GM12878 (cell line): Measurements from ENCODE around the gene ADPRHL1. TPM values are rescaled to one million over a fixed set of nuclear protein-coding genes. Genes with fewer than 3 reads are reported as not detected.

ENCODE experiments used
- ATAC-seq: fragments of 200-7000 bp; cut with Tn5 transposase; 3 replicates; pipeline ENCODE4 v1.9.1; 2020; ENCODE audit warnings: mild to moderate bottlenecking, moderate library complexity
- BruUV-seq: library from RNA; stranded (reverse); fragments of 400-500 nt; replicated peaks from 2 replicates; lab custom pipeline; 2021; lab: Mats Ljungman, UMichigan
- CTCF ChIA-PET: fragments of 300-600 bp; sonication (Branson Sonifier 250); formaldehyde crosslinking; extraction: SDS; loops from one replicate; lab custom pipeline; 2021; ENCODE audit warnings: inconsistent platforms; lab: Yijun Ruan, JAX
- POLR2A ChIA-PET: fragments of 350-600 bp; formaldehyde crosslinking; extraction: SDS; loops from one replicate; lab custom pipeline; 2021; ENCODE audit warnings: inconsistent platforms; lab: Charles Lee
- RAD21 ChIA-PET: fragments of 300-600 bp; sonication (Branson Sonifier 250); formaldehyde crosslinking; loops from one replicate; lab custom pipeline; 2023; ENCODE audit warnings: antibody characterized with exemption; ENCODE audit not compliant: unreplicated experiment; lab: Charles Lee
- SMC1A ChIA-PET: fragments of 300-600 bp; sonication (Branson Sonifier 250); formaldehyde crosslinking; loops from one replicate; lab custom pipeline; 2023; ENCODE audit not compliant: unreplicated experiment, uncharacterized antibody; lab: Charles Lee
- DNase-seq: peaks from one replicate; pipeline ENCODE4 v3.0.0-alpha.2; 2011; ENCODE audit warnings: low read depth, low spot score
- FAIRE-seq: peaks from 3 replicates; lab custom pipeline; 2011; peaks lifted over from hg19 to GRCh38; lab: Jason Lieb, UNC
- H2AFZ ChIP-seq: 2 replicates; pipeline ENCODE4 v1.6.0; 2011; ENCODE audit warnings: low read depth, low read length, control low read depth; ENCODE audit not compliant: control insufficient read depth
- H3K27ac ChIP-seq: 2 replicates; pipeline ENCODE4 v1.5.1; 2011; ENCODE audit warnings: control low read depth; ENCODE audit not compliant: control insufficient read depth, insufficient read depth
- H3K27me3 ChIP-seq, 2 experiments: replicated peaks in 1 of 2; 2 replicates each; pipeline versions ENCODE4 v1.6.0 to v1.6.1; 2011; ENCODE audit warnings: low read length in 1 of 2; ENCODE audit not compliant: control insufficient read depth in 2 of 2, insufficient read depth in 2 of 2
- H3K36me3 ChIP-seq, 2 experiments: 2 replicates each; pipeline ENCODE4 v1.5.1; 2011; ENCODE audit warnings: low read length in 1 of 2; ENCODE audit not compliant: control insufficient read depth in 2 of 2, insufficient read depth in 2 of 2
- H3K4me1 ChIP-seq: 2 replicates; pipeline ENCODE4 v1.6.1; 2011; ENCODE audit warnings: mild to moderate bottlenecking, low read length, moderate library complexity, mixed read lengths; ENCODE audit not compliant: control insufficient read depth, insufficient read depth
- H3K4me2 ChIP-seq: 2 replicates; pipeline ENCODE4 v1.6.0; 2011; ENCODE audit warnings: control low read depth; ENCODE audit not compliant: control insufficient read depth, insufficient read depth
- H3K4me3 ChIP-seq: fragments of 200-600 bp; sonication (generic); 2 replicates; pipeline ENCODE4 v1.5.1; 2016
- H3K79me2 ChIP-seq: 2 replicates; pipeline ENCODE4 v1.6.0; 2011; ENCODE audit warnings: low read length; ENCODE audit not compliant: control insufficient read depth, insufficient read depth
- H3K9ac ChIP-seq: 2 replicates; pipeline ENCODE4 v1.8.0; 2011; ENCODE audit warnings: low read length, control low read depth, mixed read lengths; ENCODE audit not compliant: control insufficient read depth, insufficient read depth
- H3K9me3 ChIP-seq: replicated peaks from 3 replicates; pipeline ENCODE4 v1.5.1; 2011; ENCODE audit warnings: mild to moderate bottlenecking, low read length; ENCODE audit not compliant: control insufficient read depth, insufficient read depth
- H4K20me1 ChIP-seq: 2 replicates; pipeline ENCODE4 v1.6.0; 2011; ENCODE audit not compliant: control insufficient read depth, insufficient read depth
- CBX3 ChIP-seq: fragments of 200-600 bp; sonication (generic); IDR thresholded peaks from 2 replicates; pipeline ENCODE4 v1.6.1; 2016; ENCODE audit warnings: low read depth, borderline replicate concordance
- CEBPB ChIP-seq, 2 experiments: fragments of 150-350 bp in 1 of 2; IDR thresholded peaks; 2 replicates each; pipeline ENCODE4 v1.6.1; 2012 to 2014; ENCODE audit warnings: low read depth in 2 of 2, low read length in 2 of 2, borderline replicate concordance in 1 of 2, inconsistent platforms in 1 of 2
- EED ChIP-seq: sonication (generic); IDR thresholded peaks from 2 replicates; pipeline ENCODE4 v1.6.1; 2016; ENCODE audit warnings: antibody characterized with exemption, low read depth
- NFXL1 ChIP-seq: fragments of 450-650 bp; IDR thresholded peaks from 2 replicates; pipeline ENCODE4 v1.6.1; 2017; ENCODE audit warnings: antibody characterized with exemption, mild to moderate bottlenecking, borderline replicate concordance
- TARDBP ChIP-seq: IDR thresholded peaks from 2 replicates; pipeline ENCODE4 v1.6.1; 2016; ENCODE audit warnings: borderline replicate concordance
- WRNIP1 ChIP-seq: IDR thresholded peaks from 2 replicates; pipeline ENCODE4 v1.6.1; 2011; ENCODE audit warnings: low read depth, low read length, improper control_type of control experiment, borderline replicate concordance
- ZNF217 ChIP-seq: fragments of 450-650 bp; IDR thresholded peaks from 2 replicates; pipeline ENCODE4 v1.6.1; 2017; ENCODE audit warnings: antibody characterized with exemption, mild to moderate bottlenecking
- WGBS: methylation state at CpG from one replicate; pipeline ENCODE4 v1.1.6; 2016; ENCODE audit warnings: low lambda C conversion rate; ENCODE audit not compliant: insufficient replicate concordance, insufficient coverage; ENCODE audit errors: missing lambda C conversion rate; 5-methylcytosine and 5-hydroxymethylcytosine counted together
- in situ Hi-C: fragments of 300-500 bp; cut with MboI; formaldehyde crosslinking; loops from 9 replicates; pipeline ENCODE4 v1.14.3; 2018; ENCODE audit warnings: mixed read lengths
- intact Hi-C: fragments of 100-400 bp; cut with micrococcal nuclease; formaldehyde crosslinking; loops from one replicate; pipeline ENCODE4 v1.14.2; 2022; ENCODE audit not compliant: unreplicated experiment
- polyA plus RNA-seq, 11 experiments: library from polyadenylated mRNA; depleted of rRNA in 4 of 11; unstranded in 6 of 11; stranded (reverse) in 5 of 11; fragments of >200 nt; fragmentation: Nextera tagmentation in 4 of 11; fragmentation: Illumina TruSeq in 1 of 11; extraction: Ambion mirVana in 4 of 11; extraction: Trizol in 1 of 11; gene quantifications; 1 replicate in 1 of 11; 2 replicates in 10 of 11; pipeline versions ENCODE4 v1.2.1 to v1.2.3, GENCODE V29; 2011 to 2016; ENCODE audit warnings: inconsistent platforms in 2 of 11, missing spikeins in 2 of 11, low read depth in 1 of 11
- total RNA-seq, 4 experiments: library from RNA; depleted of rRNA in 3 of 4; stranded (reverse); fragments of >200 nt in 3 of 4; fragmentation: Illumina TruSeq in 1 of 4; extraction: Trizol in 1 of 4; gene quantifications; 2 replicates each; pipeline versions ENCODE4 v1.2.1 to v1.2.3, GENCODE V29; 2013 to 2021

Gene ADPRHL1
- total and polyA plus RNA-seq, 10 of the 15 experiments (the other 5 are each of a cell fraction or from before 2014, with no cell fraction given) = 0.05 to 1.9 (median 1.0) TPM

- no peak for TF ChIP-seq CEBPB (IDR thresholded peaks at IDR 0.05; ENCODE audit: borderline replicate concordance in 1 of 2, low read depth in 2 of 2, low read length in 2 of 2)
- TF ChIP-seq NFXL1 = no peak
- no peak for TF ChIP-seq EED
Measured at GRCh38 chr13:113466383-113466782, 13.1 kb upstream of the ADPRHL1 start (continued).

- Histone ChIP-seq H3K9me3 (no peaks in the 10 kb centered on the region), H3K27ac (no peak overlapping the region), H3K4me2 (no peak overlapping the region), H4K20me1 (no peaks in the 10 kb centered on the region), H3K79me2 (no peaks in the 10 kb centered on the region), H3K4me1 (no peaks in the 10 kb centered on the region), H3K36me3 (peaks cover under 1 to 2% of the 10 kb centered on the region in 2 experiments; a peak in 3 of 4 replicates), H2AFZ (no peak overlapping the region), H3K9ac (no peak overlapping the region), H3K27me3 (no peaks in the 10 kb centered on the region), H3K4me3 (no peak overlapping the region)
- WGBS = 98% methylated on average over 3 of the region's 4 CpGs
- intact Hi-C loops = no loop called here
- RAD21 ChIA-PET = no interaction called here
- in situ Hi-C loops = no loop called here
- POLR2A ChIA-PET = interaction anchor here (0.6 to 0.7 kb wide), 2 partner anchors 147 to 759 kb away, joined by 3 to 4 read pairs; no protein-coding TSS in a partner anchor
- ATAC-seq (no peak), FAIRE-seq (no peak), DNase-seq (no peak)
- SMC1A ChIA-PET = interaction anchor here (0.8 kb wide), 1 partner anchor 12 kb away, joined by 3 read pairs; no protein-coding TSS in a partner anchor
- CTCF ChIA-PET = no interaction called here
- TF ChIP-seq CBX3 (no peak), TARDBP (no peak), ZNF217 (no peak)
- BruUV-seq = no TSS peak
Measured at GRCh38 chr13:113465300-113465699, 12.0 kb upstream of the ADPRHL1 start.

- ATAC-seq = no peak
- FAIRE-seq = no peak
- Histone ChIP-seq H3K4me3 (no peak overlapping the region), H3K36me3 (peaks cover 4 to 7% of the 10 kb centered on the region in 2 experiments; a peak in 3 of 4 replicates), H4K20me1 (no peaks in the 10 kb centered on the region), H3K4me1 (no peaks in the 10 kb centered on the region), H2AFZ (no peak overlapping the region), H3K79me2 (no peaks in the 10 kb centered on the region), H3K4me2 (no peak overlapping the region), H3K27ac (no peak overlapping the region), H3K9ac (no peak overlapping the region), H3K9me3 (no peaks in the 10 kb centered on the region), H3K27me3 (no peaks in the 10 kb centered on the region)
- RAD21 ChIA-PET = no interaction called here
- intact Hi-C loops = no loop called here
- DNase-seq = no peak
- TF ChIP-seq WRNIP1 = no peak
- SMC1A ChIA-PET = interaction anchor here (0.9 to 1.0 kb wide), 2 partner anchors 13 to 485 kb away, joined by 3 read pairs; no protein-coding TSS in a partner anchor
- BruUV-seq = no TSS peak
- in situ Hi-C loops = no loop called here
- 94% methylated on average over 16 of the region's 16 CpGs for WGBS
- CTCF ChIA-PET = no interaction called here
- POLR2A ChIA-PET = no interaction called here
Measured at GRCh38 chr13:113464476-113464875, 11.2 kb upstream of the ADPRHL1 start.
